NCI-H1105 treated with DMSO at 0.1 percent for 48 hours (cell line): ENCODE measurements around the gene LHFPL3.
A peak's percentile ranks its signal among the peaks of the same experiment; 100 is the strongest.
"Not testable (repeated sequence)": the region's sequence is repeated elsewhere in the genome, so short reads cannot be mapped to it uniquely, and the experiment has no call there.

Experiments used
- DNase-seq: peaks from one replicate; lab custom pipeline; 2025; lab: John Stamatoyannopoulos, UW

LHFPL3 gene

GRCh38 chr7:104695563-104695962, 367.2 kb downstream of the LHFPL3 start:
- no peak for DNase-seq

- no peak for DNase-seq
These were observed 371.9 kb downstream of the LHFPL3 start for GRCh38 chr7:104700336-104700735.

GRCh38 chr7:104721027-104721426, 392.6 kb downstream of the LHFPL3 start:
- not testable (repeated sequence) for DNase-seq

DNA sequence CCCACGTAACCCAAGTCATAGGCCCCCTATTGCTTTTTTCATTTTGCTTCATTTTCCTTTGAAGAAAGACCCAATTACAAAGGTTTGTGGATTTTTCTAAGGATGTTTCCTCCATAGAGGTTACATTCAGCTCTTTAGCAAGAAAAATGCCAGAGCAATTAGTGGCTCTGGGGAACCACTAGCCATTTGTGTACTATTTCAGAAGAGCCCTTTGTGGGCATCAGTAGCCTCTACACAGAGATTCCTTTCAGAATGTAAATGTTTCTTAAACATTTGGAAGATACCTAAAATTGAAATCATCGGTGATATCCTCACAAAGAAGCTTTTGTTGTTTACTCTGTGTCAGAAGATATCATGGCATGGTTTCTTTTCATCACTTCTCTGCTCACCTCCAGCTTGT, 394.6 kb downstream of the LHFPL3 start:
- no peak for DNase-seq

DNA sequence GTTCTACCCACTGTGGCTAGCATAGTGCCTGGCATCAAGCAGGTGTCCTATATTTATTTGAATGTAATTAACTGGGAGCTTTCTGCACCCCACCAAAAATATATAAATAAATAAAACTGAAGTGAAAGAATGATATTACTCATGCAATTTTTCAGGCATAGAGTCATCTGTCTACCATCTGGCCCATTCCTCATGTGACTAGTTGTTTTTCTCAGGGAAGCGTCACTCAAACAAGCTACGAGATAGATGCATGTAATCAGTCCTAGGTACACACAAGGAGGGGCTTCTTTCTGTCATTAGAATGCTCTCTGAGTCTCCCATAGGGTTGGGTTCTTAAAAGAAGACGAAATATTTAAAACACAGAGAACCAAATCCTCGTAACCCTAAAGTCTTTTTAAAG, 430.1 kb downstream of the LHFPL3 start:
- no peak for DNase-seq

DNA sequence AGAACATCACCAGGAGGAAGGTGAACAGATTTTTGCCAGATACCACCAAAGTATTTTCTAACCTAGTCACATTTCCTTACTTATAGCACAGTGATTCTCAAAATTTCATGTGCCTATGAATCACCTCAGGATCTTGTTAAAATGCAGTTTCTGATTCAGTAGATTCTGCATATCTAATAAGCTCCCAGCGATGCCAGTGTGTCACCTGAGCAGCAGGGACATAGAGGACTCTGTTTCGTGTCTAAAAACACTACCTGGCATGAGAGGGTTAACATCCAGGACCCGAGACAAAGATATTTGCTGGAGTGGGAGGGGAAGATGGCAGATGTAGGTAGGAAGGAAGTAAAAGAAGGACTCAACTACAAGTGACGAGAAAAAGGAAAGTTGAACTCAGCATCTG, 433.5 kb downstream of the LHFPL3 start:
- DNase-seq, result no peak

DNA sequence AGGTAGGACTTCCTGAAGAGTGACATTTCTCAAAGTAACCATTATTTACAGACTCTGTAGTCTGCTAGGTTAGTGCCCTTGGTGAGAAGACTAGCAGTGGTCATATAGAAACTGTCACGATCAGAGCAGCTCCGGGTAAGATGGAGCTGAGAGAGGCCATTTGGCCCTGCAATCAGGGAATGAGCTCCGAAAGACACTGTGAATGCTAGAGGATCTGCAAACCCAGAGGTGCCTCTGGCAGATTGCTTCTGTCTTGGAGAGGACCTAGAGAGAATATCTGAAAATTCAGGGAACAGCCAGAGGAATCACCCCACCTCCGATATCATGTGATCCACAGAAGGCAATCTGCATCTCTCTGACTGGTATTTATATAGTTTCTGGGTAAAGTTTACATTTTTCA, 438.7 kb downstream of the LHFPL3 start:
- DNase-seq, result no peak

- no peak for DNase-seq
These were observed 439.6 kb downstream of the LHFPL3 start for GRCh38 chr7:104767826-104768536.

GRCh38 chr7:104772405-104773345, 444.3 kb downstream of the LHFPL3 start:
- DNase-seq, result no peak

DNA sequence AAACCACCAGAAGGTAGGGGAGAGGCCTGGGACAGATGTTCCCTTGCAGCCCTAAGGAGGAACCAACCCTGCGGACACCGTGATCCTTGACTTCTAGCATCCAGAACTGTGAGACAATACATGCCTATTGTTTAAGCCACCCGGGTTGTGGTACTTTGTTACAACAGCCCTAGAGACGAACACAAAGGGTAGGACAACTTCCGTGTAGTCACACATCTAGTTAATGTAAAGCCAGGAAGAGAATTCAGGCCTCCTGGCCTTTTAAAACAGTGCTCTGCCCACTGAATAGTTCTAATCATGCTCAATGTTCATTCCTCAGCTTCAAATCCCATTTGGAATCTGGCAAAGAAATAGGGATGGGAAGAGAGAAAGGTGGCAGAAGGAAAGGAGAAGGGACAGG, 445.4 kb downstream of the LHFPL3 start:
- no peak for DNase-seq

GRCh38 chr7:104775531-104775930, 447.1 kb downstream of the LHFPL3 start:
- DNase-seq, result no peak

- no peak for DNase-seq
These were observed 448.9 kb downstream of the LHFPL3 start for GRCh38 chr7:104777301-104777800.

GRCh38 chr7:104779888-104780287, 451.5 kb downstream of the LHFPL3 start:
- no peak for DNase-seq

- DNase-seq, result no peak
These were observed 456.3 kb downstream of the LHFPL3 start for GRCh38 chr7:104784686-104785085.

DNA sequence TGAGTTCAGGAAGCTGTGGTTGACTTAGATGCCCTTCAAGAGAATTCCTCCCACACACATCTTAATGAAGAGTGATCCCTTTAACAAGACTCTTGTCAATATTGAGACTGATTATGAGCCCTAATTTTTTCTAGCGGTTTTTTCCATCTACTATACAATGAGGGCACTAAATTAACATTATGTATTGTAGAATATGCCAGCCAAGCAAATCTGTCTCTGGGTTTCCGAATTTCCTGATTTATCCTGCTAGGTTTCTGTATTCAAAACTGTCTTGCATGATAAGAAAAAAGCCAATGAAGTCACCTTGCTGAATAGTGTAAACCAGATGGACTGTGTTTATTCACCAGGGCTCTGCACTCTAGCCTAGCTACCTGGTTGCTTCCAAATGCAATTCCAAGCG, 461.4 kb downstream of the LHFPL3 start:
- no peak for DNase-seq

GRCh38 chr7:104790440-104790839, 462.0 kb downstream of the LHFPL3 start:
- DNase-seq, result no peak

DNA sequence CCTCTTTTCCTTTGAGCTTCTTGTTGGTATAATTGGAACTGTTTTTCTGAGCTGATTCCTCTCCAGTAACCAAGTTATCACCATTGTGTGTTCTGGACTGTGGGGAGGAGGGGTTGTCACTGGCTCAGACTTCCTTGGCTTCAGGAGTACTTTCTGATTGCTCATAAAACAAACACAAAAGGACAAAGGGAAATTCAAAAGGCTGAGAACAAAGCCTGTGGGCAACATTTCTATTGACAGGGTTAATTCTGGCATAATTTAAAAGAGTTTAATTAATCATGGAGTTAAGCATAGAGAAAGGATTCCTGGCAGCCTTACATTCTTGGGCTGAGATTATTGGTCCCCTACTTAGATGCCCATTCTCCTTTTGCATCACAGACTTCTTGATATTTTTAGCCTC, 462.7 kb downstream of the LHFPL3 start:
- peak; percentile 40 for DNase-seq

- DNase-seq, result no peak
These were observed 464.7 kb downstream of the LHFPL3 start for GRCh38 chr7:104793066-104793465.

- DNase-seq, result no peak
These were observed 465.8 kb downstream of the LHFPL3 start for GRCh38 chr7:104794154-104794553.

DNA sequence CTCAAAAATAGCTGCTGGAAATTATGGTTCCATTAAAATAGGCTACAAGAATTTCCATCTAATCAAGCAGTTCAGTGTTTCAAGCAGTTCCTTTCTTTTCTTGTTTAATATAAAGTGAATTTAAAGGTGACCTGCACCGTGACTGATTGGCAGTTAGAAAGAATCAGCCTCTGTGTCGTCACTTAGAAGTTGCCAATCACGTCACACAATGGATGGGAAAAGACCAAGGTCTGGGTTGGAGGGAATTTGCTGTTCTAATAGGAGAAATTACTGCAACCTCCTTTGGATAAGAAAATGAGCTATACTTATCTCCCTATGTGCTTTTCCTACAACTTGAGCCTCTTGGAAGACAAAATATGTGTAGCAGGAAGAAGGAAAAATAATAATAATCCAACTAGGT, 466.2 kb downstream of the LHFPL3 start:
- DNase-seq, result no peak

- no peak for DNase-seq
These were observed 466.7 kb downstream of the LHFPL3 start for GRCh38 chr7:104795086-104795485.

DNA sequence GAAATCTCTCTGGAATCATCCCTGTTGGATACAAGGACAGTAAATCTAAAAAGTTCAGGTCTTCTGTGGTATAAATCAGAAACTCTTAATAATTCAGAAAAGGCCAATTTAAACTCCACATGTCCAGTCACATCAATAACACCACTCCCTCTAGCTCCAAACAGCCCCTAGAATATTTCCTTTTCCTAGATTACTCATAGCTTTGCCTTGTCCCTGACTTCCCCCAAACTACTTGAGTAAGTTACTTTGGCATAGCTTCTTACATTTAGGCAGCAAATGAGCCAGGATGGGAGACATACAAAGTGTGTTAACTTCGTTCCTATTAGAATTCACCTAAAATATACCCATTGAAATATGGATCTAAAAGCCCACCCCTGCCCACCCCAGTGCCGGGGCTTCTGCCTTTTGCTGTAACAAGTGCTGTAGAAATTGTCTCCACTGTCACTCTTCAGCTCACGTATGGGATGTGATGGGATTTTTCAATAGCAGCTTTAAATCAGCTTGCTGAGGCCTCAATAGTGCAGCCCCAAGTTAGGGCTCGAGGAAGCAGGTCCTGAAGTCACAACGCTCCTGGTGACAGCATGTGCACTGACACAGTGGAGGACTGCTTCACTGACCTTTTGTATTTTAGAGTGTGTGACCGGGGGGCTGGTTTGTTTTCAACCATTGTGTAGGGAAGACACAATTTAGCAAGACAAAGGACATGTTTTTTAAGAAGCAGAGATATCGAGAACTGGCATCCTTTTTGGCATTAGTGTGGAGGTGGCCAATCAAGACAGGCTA, 467.4 kb downstream of the LHFPL3 start:
- no peak for DNase-seq
